ENCODE data around the gene AKAP8L. TPM values are rescaled to one million over a fixed set of nuclear protein-coding genes. Genes with fewer than 3 reads are reported as not detected.

The AKAP8L gene
- total RNA-seq, 1 experiment from 2014 or later, result 123 TPM

DNA sequence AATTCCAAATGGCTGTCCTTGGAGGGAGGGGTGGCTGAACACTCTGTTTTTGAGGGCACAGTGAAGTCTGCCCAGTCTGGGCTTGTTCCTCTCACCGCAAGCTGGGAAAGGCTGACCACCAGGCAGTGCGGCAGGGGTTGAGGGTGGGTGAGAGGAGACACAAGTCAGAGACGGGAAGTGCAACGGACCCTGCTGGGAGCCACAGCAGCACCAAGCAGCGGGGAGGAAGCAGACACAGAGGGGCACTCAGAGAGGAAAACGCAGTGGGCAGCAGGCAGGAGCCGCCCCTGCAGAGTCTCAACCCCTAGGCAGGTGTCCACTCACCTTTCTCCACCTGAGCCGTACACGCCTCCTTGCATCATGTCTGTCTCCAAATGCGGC lies 15.6 kb downstream of the AKAP8L start:
- Histone ChIP-seq H4K91ac (ENCODE audit: insufficient read length, low read depth, low read length) (no peak overlapping the region), H3K23ac (ENCODE audit: insufficient read length, low read depth, low read length) (no peak overlapping the region), H2BK5ac (ENCODE audit: insufficient read length, low read length) (no peak overlapping the region), H3K27me3 (ENCODE audit: insufficient read depth, low read length) (no peaks in the 10 kb centered on the region), H3K23me2 (ENCODE audit: insufficient read length, low read depth, low read length, poor library complexity, severe bottlenecking) (no peaks in the 10 kb centered on the region), H2AK5ac (ENCODE audit: insufficient read length, low read length) (no peak overlapping the region), H3T11ph (ENCODE audit: low read length) (no peak overlapping the region), H3K9ac (ENCODE audit: extremely low read depth, insufficient read length, low read length) (no peak overlapping the region), H3K79me2 (ENCODE audit: insufficient read depth, low read length) (peaks cover 38% of the 10 kb centered on the region), H2BK15ac (ENCODE audit: low read depth, low read length) (no peak overlapping the region), H3K14ac (ENCODE audit: insufficient read depth, low read length) (no peak overlapping the region; the same call in 1 of the 2 replicates), H3K79me1 (ENCODE audit: insufficient read depth, low read depth, low read length, poor library complexity, severe bottlenecking) (peaks cover 7% of the 10 kb centered on the region), H3K27ac (ENCODE audit: insufficient read length, low read depth, low read length) (no peak overlapping the region), H4K5ac (ENCODE audit: insufficient read length, low read depth, low read length) (no peak overlapping the region), H4K20me1 (ENCODE audit: control insufficient read depth, insufficient read depth, insufficient read length) (peaks cover 2% of the 10 kb centered on the region), H2BK12ac (ENCODE audit: insufficient read length, low read depth, low read length) (no peak overlapping the region), H2AFZ (ENCODE audit: low read length) (no peak overlapping the region), H2BK20ac (ENCODE audit: low read depth, low read length, poor library complexity, severe bottlenecking) (no peak overlapping the region), H3K18ac (ENCODE audit: insufficient read length, low read depth, low read length) (no peak overlapping the region), H3K4me1 (ENCODE audit: insufficient read depth, low read length) (no peaks in the 10 kb centered on the region), H3K56ac (ENCODE audit: insufficient read length, low read depth, low read length) (no peak overlapping the region), H3K9me3 (ENCODE audit: control insufficient read depth, low read depth, low read length) (no peaks in the 10 kb centered on the region), H4K8ac (replicated peaks; ENCODE audit: insufficient read length, low read depth, low read length) (no peak overlapping the region), H3K4ac (ENCODE audit: low read depth, low read length) (no peak overlapping the region), H3K4me2 (ENCODE audit: insufficient read depth, insufficient read length, low read length) (no peak overlapping the region), H2BK120ac (ENCODE audit: low read depth, low read length, poor library complexity, severe bottlenecking) (no peak overlapping the region)
- Mint-ChIP-seq H3K27ac (peak overlapping the region; percentile 71 to 76 (median 75); a peak in 5 of 7 replicates), H3K4me1 (peaks cover 0 to 3% of the 10 kb centered on the region in 2 experiments; a peak in 2 of 4 replicates), H3K9me3 (no peaks in the 10 kb centered on the region; a peak in 1 of 5 replicates), H3K4me3 (no peak overlapping the region), H3K36me3 (ENCODE audit: insufficient read depth in 1 of 3, low read depth in 3 of 3) (peaks cover 21 to 62% (median 45%) of the 10 kb centered on the region in 3 experiments; a peak in 6 of 7 replicates), H3K27me3 (ENCODE audit: low read depth) (no peaks in the 10 kb centered on the region)
- no CpG with 5 or more reads among the region's 10 CpGs for WGBS (ENCODE audit: extremely low coverage, insufficient read length, low lambda C conversion rate)
- no peak for TF ChIP-seq CTCF (conservative IDR thresholded peaks at IDR 0.05)
- no peak for DNase-seq
